Activated naive CD4-positive, alpha-beta T cell treated with anti-CD3 and anti-CD28 coated beads, Interleukin-2, amount 50 U/mL, for 24 hours (primary cell): Measurements from ENCODE around the gene GABPB1.

ENCODE experiments used
- H3K27ac Mint-ChIP-seq: one replicate; pipeline ENCODE4 v1.8.0; 2021; ENCODE audit warnings: mild to moderate bottlenecking, mixed read lengths
- H3K27me3 Mint-ChIP-seq: one replicate; pipeline ENCODE4 v1.8.0; 2021; ENCODE audit warnings: mixed read lengths
- H3K36me3 Mint-ChIP-seq: one replicate; pipeline ENCODE4 v1.8.0; 2021; ENCODE audit warnings: mixed read lengths
- H3K4me1 Mint-ChIP-seq: one replicate; pipeline ENCODE4 v1.8.0; 2021; ENCODE audit warnings: mixed read lengths
- H3K4me3 Mint-ChIP-seq: one replicate; pipeline ENCODE4 v1.8.0; 2021; ENCODE audit warnings: mild to moderate bottlenecking, mixed read lengths
- H3K9me3 Mint-ChIP-seq: one replicate; pipeline ENCODE4 v1.8.0; 2021; ENCODE audit warnings: mixed read lengths

Gene GABPB1

DNA sequence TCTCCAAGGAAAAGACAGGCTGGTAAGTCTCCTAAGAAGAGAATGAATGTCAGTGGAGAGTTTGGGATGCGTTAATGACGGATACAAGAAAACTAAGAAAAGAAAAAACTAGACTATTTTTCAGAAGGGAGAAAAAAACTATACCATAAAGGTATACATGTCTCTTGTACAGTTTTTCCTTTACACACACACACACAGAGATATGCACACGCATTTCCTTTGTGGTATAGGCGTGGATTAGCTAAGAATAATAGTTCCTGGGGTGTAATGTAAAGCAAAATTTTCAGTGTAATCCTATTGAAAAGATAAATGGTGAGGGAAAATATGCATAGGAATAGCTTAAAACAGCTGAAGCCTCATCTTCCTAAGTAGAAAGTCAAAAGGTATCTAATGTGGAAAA is 36.3 kb downstream of the GABPB1 start:
- Mint-ChIP-seq H3K27me3 (no peaks in the 10 kb centered on the region), H3K27ac (peak overlapping the region; percentile 11), H3K9me3 (no peaks in the 10 kb centered on the region), H3K4me3 (peak overlapping the region; percentile 6), H3K4me1 (peaks cover 30% of the 10 kb centered on the region), H3K36me3 (peaks cover 2% of the 10 kb centered on the region)

DNA sequence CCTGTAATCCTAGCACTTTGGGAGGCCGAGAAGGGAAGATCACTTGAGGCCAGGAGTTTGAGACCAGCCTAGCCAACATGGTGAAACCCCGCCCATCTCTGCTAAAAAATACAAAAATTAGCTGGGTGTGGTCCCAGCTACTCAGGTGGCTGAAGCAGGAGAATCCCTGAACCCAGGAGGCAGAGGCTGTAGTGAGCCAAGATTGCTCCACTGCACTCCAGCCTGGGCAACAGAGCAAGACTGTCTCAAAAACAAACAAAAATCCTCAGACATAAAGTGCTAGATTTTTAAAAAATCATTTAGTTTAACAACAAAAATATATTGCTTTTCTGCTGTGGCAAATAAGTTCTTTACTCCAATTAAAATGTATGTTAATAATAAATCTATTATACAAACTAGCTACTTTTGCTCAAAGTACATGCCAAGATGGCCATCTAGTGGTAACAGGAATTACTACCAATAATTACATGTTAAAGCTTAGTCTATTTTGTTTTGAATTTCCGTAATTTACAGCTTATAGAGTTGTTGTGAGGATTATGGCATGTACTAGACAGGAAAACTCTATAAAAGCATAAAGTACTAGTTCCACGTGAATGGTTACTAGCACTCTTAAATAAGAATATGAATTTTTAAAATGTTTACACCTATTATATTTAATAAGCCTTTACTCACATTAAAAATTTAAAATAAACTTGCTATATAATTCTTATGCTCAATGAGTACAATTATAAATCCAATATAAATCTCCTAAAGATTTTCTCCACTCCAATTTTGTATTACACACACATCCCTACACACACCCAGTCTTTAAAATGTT is 39.0 kb downstream of the GABPB1 start:
- Mint-ChIP-seq H3K4me3 (no peak overlapping the region), H3K27ac (no peak overlapping the region), H3K27me3 (no peaks in the 10 kb centered on the region), H3K36me3 (peaks cover 2% of the 10 kb centered on the region), H3K9me3 (no peaks in the 10 kb centered on the region), H3K4me1 (peaks cover 35% of the 10 kb centered on the region)

DNA sequence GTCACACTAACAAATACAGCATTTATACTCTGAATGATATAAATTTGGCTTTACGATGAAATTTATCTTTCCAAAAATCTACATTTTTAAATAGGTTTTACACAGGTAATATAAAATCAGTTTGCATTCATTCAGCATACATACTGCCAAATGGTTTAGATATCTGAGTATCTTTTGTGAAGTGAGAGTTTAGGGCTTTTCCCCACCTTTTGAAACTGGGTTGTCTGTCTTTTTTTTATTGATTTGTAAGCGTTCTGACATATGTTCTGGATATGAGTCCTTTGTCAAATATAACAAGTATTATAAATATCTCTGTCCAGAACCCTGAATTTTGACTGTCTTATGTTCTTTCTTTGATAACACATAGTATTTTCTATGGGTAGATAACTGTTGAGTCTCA is 42.4 kb downstream of the GABPB1 start:
- no peak overlapping the region for H3K27ac Mint-ChIP-seq
- H3K36me3 Mint-ChIP-seq, result peaks cover 20% of the 10 kb centered on the region
- H3K4me1 Mint-ChIP-seq, result peaks cover 13% of the 10 kb centered on the region
- no peaks in the 10 kb centered on the region for H3K9me3 Mint-ChIP-seq
- H3K27me3 Mint-ChIP-seq, result no peaks in the 10 kb centered on the region
- H3K4me3 Mint-ChIP-seq, result no peak overlapping the region

DNA sequence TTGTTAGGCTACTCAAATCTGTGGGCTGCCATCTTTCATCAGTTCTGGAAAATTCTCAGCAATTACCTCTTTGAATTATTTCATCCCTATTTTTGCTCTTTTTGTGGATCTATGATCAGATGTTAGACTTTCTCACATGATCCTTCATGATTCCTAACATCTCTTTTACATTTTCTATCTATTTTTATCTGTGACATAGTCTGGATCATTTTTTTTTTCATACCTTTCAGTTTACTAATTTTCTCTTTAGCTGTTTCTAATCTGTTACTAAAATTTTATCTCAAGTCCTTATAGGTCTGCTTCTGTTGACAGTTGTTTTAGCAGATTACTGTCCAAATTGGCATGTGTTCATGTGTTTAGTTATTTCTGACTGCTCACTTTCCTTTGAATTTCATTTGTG is 47.2 kb downstream of the GABPB1 start:
- Mint-ChIP-seq H3K36me3 (peaks cover 37% of the 10 kb centered on the region), H3K4me1 (peaks cover 7% of the 10 kb centered on the region), H3K27ac (no peak overlapping the region), H3K9me3 (no peaks in the 10 kb centered on the region), H3K4me3 (no peak overlapping the region), H3K27me3 (no peaks in the 10 kb centered on the region)

DNA sequence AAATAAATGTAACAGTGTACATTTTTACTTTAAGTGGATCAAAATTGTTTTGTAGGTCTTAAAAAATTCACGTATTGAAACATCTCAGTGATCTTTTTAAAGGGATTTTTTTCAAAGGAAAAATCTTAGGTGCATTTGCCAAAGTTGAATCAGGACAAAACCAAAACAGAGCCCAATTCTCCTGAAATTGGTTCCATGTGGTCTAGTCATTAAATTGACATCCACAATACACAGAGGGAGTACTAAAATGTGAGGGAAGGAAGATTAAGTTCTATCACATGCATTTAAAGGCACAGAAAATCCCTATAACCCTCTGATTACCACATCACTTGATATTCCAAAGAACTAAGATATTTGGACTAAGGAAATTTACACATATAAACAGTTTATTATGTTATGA is 50.2 kb downstream of the GABPB1 start:
- no peaks in the 10 kb centered on the region for H3K4me1 Mint-ChIP-seq
- H3K27ac Mint-ChIP-seq, result no peak overlapping the region
- no peaks in the 10 kb centered on the region for H3K9me3 Mint-ChIP-seq
- H3K36me3 Mint-ChIP-seq, result peaks cover 49% of the 10 kb centered on the region
- no peak overlapping the region for H3K4me3 Mint-ChIP-seq
- H3K27me3 Mint-ChIP-seq, result no peaks in the 10 kb centered on the region

DNA sequence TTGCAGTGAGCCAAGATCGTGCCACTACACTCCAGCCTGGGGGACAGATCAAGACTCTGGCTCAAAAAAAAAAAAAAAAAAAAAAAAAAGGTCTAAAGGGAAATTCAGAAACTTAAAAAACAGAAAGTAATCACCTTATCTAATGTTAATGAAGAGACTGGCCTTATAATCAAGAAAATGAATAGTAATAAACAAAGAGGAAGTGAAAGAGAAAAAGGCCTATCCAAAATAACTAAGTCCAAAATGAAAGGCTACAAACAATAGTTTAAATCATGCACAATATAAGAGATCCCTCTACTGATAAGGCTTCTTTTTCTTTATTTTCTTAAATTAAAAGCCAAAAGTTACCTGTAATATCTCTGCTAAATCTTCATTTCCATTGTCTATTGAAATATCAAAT is 52.4 kb downstream of the GABPB1 start:
- peaks cover 29% of the 10 kb centered on the region for H3K36me3 Mint-ChIP-seq
- peak overlapping the region; percentile 61 for H3K27ac Mint-ChIP-seq

DNA sequence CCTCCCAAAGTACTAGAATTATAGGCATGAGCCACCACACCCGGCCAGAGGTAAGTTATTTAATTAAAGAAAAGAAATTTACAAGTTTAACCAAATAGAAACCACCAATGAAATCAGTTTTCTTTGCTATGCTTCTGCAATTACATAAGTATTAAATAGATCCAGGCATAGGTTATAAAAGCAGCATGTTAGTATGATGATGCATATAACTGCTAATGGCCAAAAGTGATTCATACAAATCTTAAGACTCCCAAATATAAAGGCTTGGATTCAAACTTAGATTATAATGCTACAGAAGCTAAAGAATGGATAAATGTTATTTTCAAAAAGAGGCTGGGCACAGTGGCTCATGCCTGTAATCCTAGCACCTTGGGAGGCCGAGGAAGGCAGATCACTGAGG is 56.7 kb downstream of the GABPB1 start:
- H3K9me3 Mint-ChIP-seq, result no peaks in the 10 kb centered on the region
- no peaks in the 10 kb centered on the region for H3K27me3 Mint-ChIP-seq
- H3K36me3 Mint-ChIP-seq, result peaks cover 23% of the 10 kb centered on the region
- no peaks in the 10 kb centered on the region for H3K4me1 Mint-ChIP-seq
- H3K27ac Mint-ChIP-seq, result no peak overlapping the region
- H3K4me3 Mint-ChIP-seq, result no peak overlapping the region

More for the DNA sequence above, 52.4 kb downstream of the GABPB1 start:
- Mint-ChIP-seq H3K4me3 (no peak overlapping the region), H3K4me1 (no peaks in the 10 kb centered on the region), H3K9me3 (no peaks in the 10 kb centered on the region), H3K27me3 (no peaks in the 10 kb centered on the region)

DNA sequence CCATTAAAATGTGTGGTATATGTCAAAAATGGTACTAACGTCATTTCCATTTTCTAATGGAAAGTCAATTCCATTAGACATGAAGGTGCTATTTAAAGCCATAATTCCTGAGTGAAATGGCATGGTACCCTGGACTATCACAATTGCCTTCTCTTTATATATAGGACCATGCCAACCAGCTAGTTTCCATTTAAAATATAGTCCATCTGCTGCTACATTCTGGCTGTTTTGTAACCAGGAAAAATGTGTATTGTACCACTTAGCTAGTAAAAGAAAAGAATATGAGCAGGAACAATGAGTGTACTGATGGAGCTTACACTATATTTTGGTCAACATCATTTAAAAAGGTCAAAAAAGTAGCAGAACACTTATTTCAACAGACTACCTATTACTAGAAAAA is 59.0 kb downstream of the GABPB1 start:
- H3K27ac Mint-ChIP-seq, result no peak overlapping the region
- H3K27me3 Mint-ChIP-seq, result no peaks in the 10 kb centered on the region
- no peaks in the 10 kb centered on the region for H3K4me1 Mint-ChIP-seq
- no peak overlapping the region for H3K4me3 Mint-ChIP-seq
- peaks cover 11% of the 10 kb centered on the region for H3K36me3 Mint-ChIP-seq
- H3K9me3 Mint-ChIP-seq, result no peaks in the 10 kb centered on the region

DNA sequence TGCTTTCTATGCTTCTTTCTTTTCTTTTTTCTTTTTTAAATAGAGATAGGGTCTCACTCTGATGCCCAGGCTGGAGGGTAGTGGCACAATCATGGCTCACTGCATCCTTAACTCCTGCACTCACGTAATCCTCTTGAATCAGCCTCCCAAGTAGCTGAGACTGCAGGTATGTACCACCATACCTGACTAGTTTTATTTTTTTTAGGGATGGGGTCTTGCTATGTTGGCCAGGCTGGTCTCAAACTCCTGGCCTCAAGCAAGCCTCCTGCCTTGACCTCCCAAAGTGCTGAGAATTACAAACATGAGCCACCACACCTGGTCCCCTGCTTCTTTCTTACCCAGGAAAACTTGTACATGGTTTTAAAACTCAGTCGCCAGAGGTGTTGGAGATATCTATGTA is 65.2 kb downstream of the GABPB1 start:
- H3K4me3 Mint-ChIP-seq, result no peak overlapping the region
- no peaks in the 10 kb centered on the region for H3K4me1 Mint-ChIP-seq
- no peaks in the 10 kb centered on the region for H3K27me3 Mint-ChIP-seq
- peaks cover 19% of the 10 kb centered on the region for H3K36me3 Mint-ChIP-seq
- H3K27ac Mint-ChIP-seq, result no peak overlapping the region
- H3K9me3 Mint-ChIP-seq, result no peaks in the 10 kb centered on the region

DNA sequence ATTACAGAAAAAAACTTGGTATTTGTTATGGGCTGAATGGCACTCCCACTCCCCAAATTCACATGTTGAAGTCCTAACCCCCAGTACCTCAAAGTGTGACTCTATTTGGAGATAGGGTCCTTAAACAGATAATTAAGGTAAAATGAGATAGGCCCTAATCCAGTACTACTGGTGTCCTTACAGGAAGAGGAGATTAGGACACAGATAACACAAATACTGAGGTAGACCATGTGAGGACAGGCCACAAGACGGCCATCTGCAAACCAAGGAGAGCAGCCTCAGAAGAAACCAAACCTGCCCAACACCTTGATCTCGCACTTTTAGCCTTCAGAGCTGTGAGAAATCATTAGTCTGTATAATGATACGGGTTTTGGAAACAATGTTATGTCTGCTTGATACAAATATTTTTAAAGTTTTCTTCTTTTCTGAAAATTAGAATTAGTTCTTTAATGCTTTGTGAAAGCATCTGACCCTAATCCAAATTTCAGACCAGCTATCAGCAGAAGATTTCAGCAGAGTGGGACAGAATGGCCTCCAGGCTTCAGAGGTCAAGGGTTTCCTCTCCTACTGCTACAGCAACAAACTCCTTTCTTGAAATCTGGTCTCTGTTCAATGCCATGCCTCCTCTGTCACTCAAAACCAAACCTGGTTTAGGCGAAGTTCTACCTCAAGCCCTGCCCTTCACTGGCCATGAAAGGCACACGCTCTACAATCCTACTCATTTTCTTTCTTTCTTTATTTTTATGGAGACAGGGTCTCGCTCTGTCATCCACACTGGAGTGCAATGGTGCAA is 67.5 kb downstream of the GABPB1 start:
- H3K4me3 Mint-ChIP-seq, result no peak overlapping the region
- H3K27me3 Mint-ChIP-seq, result no peaks in the 10 kb centered on the region
- H3K9me3 Mint-ChIP-seq, result no peaks in the 10 kb centered on the region
- no peaks in the 10 kb centered on the region for H3K4me1 Mint-ChIP-seq
- H3K27ac Mint-ChIP-seq, result peak overlapping the region; percentile 3
- H3K36me3 Mint-ChIP-seq, result peaks cover 20% of the 10 kb centered on the region

DNA sequence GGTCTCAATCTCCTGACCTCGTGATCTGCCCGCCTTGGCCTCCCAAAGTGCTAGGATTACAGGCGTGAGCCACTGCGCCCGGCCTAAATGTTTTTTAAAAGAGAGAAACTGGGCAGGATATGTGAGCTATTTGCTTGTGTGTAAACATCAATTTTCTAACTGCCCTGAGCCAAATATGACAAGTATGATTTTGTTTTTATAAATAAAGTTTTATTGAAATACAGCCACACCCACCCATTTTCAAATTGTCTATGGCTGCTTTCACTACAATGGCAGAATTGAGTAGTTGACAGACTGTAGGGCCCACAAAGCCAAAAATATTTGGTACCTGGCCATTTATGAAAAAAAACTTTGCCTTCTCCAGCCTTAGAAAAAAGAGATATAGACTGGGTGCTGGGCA is 73.6 kb downstream of the GABPB1 start:
- Mint-ChIP-seq H3K27ac (no peak overlapping the region), H3K36me3 (peaks cover 11% of the 10 kb centered on the region), H3K4me3 (no peak overlapping the region), H3K27me3 (no peaks in the 10 kb centered on the region), H3K9me3 (no peaks in the 10 kb centered on the region), H3K4me1 (peaks cover 13% of the 10 kb centered on the region)

DNA sequence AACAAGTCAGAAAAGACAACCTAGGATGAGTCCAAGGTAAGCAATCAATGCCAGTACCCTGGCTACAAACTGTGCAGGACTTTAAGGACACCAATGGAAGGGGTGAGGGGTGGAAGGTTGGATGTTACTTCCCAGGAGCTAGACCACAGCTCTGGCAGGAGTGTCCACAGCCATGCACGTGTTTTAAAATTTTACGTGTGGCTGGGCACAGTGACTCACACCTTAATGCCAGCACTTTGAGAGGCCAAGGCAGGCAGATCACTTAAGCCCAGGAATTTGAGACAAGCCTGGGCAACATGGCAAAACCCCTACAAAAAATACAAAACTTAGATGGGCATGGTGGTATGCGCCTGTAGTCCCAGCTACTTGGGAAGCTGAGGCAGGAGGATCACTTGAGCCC is 74.7 kb downstream of the GABPB1 start:
- Mint-ChIP-seq H3K4me1 (peaks cover 24% of the 10 kb centered on the region), H3K4me3 (no peak overlapping the region), H3K9me3 (no peaks in the 10 kb centered on the region), H3K27ac (no peak overlapping the region), H3K27me3 (no peaks in the 10 kb centered on the region), H3K36me3 (peaks cover 11% of the 10 kb centered on the region)

DNA sequence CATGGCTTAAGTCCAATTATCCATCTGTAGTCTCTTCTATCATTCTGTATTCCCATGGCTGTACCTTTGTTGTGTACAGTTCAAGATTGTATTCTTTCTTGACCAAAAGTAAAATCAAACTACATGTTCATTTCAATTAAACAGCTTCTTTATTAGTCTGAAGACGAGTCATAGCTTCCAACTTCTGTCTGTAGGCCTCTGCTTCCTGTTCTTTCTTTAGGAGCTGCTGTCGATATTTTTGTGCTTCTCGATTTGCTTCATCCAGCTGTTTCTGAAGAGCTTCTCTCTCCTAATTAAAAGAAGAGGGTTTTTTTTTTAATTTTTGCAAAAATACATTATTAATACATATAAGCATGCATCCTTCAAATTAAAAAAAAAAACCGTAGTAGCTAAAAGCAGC is 76.5 kb downstream of the GABPB1 start:
- Mint-ChIP-seq H3K27ac (peak overlapping the region; percentile 49), H3K4me1 (peaks cover 28% of the 10 kb centered on the region), H3K27me3 (no peaks in the 10 kb centered on the region), H3K36me3 (peaks cover 9% of the 10 kb centered on the region), H3K4me3 (no peak overlapping the region), H3K9me3 (no peaks in the 10 kb centered on the region)

DNA sequence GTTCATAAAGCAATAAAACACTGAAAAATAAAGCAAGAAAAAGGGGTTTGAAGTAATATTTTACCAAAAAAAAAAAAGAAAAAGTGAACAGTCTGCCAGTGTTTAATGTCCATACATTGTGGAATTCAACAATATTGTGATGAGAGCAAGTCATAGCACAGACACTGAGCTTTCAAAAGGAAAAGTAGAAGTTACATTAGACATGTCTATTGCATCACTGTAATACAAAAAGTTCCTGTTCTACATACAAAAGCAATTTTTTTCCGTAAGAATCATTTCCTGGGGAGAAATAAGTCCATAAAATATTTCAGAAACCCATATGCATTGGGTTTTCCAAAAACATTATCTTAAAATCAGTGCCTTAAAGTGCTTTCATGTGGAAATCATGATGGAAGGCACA is 77.6 kb downstream of the GABPB1 start:
- Mint-ChIP-seq H3K27ac (peak overlapping the region; percentile 46), H3K27me3 (no peaks in the 10 kb centered on the region), H3K36me3 (peaks cover 9% of the 10 kb centered on the region)

DNA sequence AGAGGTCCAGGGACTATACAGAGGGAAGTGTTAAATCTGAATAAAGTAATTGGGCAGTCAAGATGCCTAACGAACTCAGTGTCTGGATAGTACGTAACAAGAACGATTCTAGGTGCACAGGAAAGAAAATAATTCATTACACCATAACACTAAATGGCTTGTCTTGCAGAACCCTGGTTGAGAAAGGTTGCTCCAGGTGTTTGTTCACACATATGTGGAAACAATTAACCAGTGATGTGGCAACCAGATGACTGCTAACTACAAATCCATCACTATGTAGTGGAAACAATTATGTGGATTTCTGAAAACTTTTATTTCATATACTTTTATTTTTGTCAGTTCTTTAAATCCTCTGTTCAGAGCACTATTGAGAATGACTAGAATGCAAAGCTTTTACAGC is 79.1 kb downstream of the GABPB1 start:
- H3K36me3 Mint-ChIP-seq, result peaks cover 9% of the 10 kb centered on the region
- no peak overlapping the region for H3K4me3 Mint-ChIP-seq
- no peak overlapping the region for H3K27ac Mint-ChIP-seq
- no peaks in the 10 kb centered on the region for H3K27me3 Mint-ChIP-seq
- no peaks in the 10 kb centered on the region for H3K9me3 Mint-ChIP-seq
- H3K4me1 Mint-ChIP-seq, result peaks cover 28% of the 10 kb centered on the region

More for the DNA sequence above, 77.6 kb downstream of the GABPB1 start:
- Mint-ChIP-seq H3K4me3 (no peak overlapping the region), H3K9me3 (no peaks in the 10 kb centered on the region), H3K4me1 (peaks cover 28% of the 10 kb centered on the region)

DNA sequence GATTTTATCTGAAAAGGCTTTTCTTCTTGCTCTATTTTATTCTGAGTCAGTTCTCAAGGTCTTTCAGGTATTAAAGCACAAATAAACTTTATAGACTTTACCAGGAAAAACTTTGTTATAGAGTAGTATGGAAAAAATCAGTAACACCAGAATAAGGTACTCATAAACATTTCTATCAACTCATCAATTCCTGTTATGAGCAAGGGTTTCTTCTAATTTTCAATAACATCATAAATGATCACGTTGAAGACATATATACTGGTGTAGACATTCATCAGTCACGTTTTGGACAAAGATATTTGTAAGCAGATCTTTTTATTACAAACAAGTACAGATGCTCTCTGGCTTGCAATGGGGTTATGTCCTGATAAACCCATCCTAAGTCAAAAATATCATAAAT is 79.9 kb downstream of the GABPB1 start:
- peak overlapping the region; percentile 83 for H3K27ac Mint-ChIP-seq
- H3K9me3 Mint-ChIP-seq, result no peaks in the 10 kb centered on the region
- H3K27me3 Mint-ChIP-seq, result no peaks in the 10 kb centered on the region
- H3K4me1 Mint-ChIP-seq, result peaks cover 28% of the 10 kb centered on the region
- peak overlapping the region; percentile 24 for H3K4me3 Mint-ChIP-seq
- H3K36me3 Mint-ChIP-seq, result peaks cover 8% of the 10 kb centered on the region
